Endothelial cell of umbilical vein (primary cell): Measurements from ENCODE around the gene FAM3D. TPM values are rescaled to one million over a fixed set of nuclear protein-coding genes. Genes with fewer than 3 reads are reported as not detected.

Experiments used
- BruUV-seq: library from RNA; stranded (reverse); fragments of 400-500 nt; replicated peaks from 2 replicates; lab custom pipeline; 2021; lab: Mats Ljungman, UMichigan
- CTCF ChIA-PET: fragments of 300-600, 350-600 bp; sonication (Branson Sonifier 250); formaldehyde crosslinking; loops from one replicate; lab custom pipeline; 2021; ENCODE audit warnings: antibody characterized with exemption, inconsistent platforms; lab: Charles Lee
- POLR2A ChIA-PET: fragments of 300-600, 350-600 bp; sonication (Branson Sonifier 250); formaldehyde crosslinking; loops from one replicate; lab custom pipeline; 2021; ENCODE audit warnings: antibody characterized with exemption, inconsistent platforms; lab: Charles Lee
- DNase-seq: peaks from one replicate; pipeline ENCODE4 v3.0.0-alpha.2; 2011; ENCODE audit warnings: low read depth, low spot score
- FAIRE-seq: peaks from 2 replicates; lab custom pipeline; 2011; peaks lifted over from hg19 to GRCh38; lab: Jason Lieb, UNC
- H2AFZ ChIP-seq: 2 replicates; pipeline ENCODE4 v1.6.0; 2012; ENCODE audit warnings: low read depth, low read length, control low read depth, inconsistent platforms
- H3K27ac ChIP-seq: 2 replicates; pipeline ENCODE4 v1.5.1; 2011; ENCODE audit warnings: low read depth, mild to moderate bottlenecking, control low read depth, low read length, moderate library complexity; ENCODE audit not compliant: insufficient read depth
- H3K27me3 ChIP-seq, 2 experiments: 2 replicates each; pipeline versions ENCODE4 v1.6.0 to v1.6.1; 2011; ENCODE audit warnings: low read length in 2 of 2, mixed read lengths in 1 of 2; ENCODE audit not compliant: control insufficient read depth in 2 of 2, insufficient read depth in 2 of 2
- H3K36me3 ChIP-seq, 2 experiments: 2 replicates in 1 of 2; 3 replicates in 1 of 2; pipeline ENCODE4 v1.5.1; 2011; ENCODE audit warnings: low read length in 2 of 2, mild to moderate bottlenecking in 1 of 2, moderate library complexity in 1 of 2; ENCODE audit not compliant: control insufficient read depth in 2 of 2, insufficient read depth in 2 of 2; ENCODE audit errors: extremely low read depth in 1 of 2
- H3K4me1 ChIP-seq: 3 replicates; pipeline ENCODE4 v1.5.1; 2011; ENCODE audit warnings: mild to moderate bottlenecking, low read length; ENCODE audit not compliant: control insufficient read depth, insufficient read depth; ENCODE audit errors: extremely low read depth
- H3K4me2 ChIP-seq: 2 replicates; pipeline ENCODE4 v1.6.1; 2011; ENCODE audit warnings: low read length, control low read depth, mixed read lengths; ENCODE audit not compliant: insufficient read depth
- H3K4me3 ChIP-seq, 3 experiments: fragments of 200-600 bp in 1 of 3; sonication (generic), shearing (Covaris generic) in 1 of 3; replicated peaks in 1 of 3; 2 replicates each; pipeline ENCODE4 v1.5.1; 2011 to 2016; ENCODE audit warnings: control low read depth in 3 of 3, low read length in 3 of 3, mild to moderate bottlenecking in 2 of 3, inconsistent platforms in 1 of 3, low read depth in 1 of 3, moderate library complexity in 1 of 3; ENCODE audit not compliant: insufficient read depth in 1 of 3
- H3K79me2 ChIP-seq: 2 replicates; pipeline ENCODE4 v1.6.0; 2012; ENCODE audit warnings: low read length, inconsistent platforms; ENCODE audit not compliant: control insufficient read depth, insufficient read depth
- H3K9ac ChIP-seq: replicated peaks from 2 replicates; pipeline ENCODE3; 2011; ENCODE audit warnings: low read length, control low read depth; ENCODE audit not compliant: insufficient read depth; ENCODE audit errors: extremely low read depth
- H3K9me1 ChIP-seq: replicated peaks from 3 replicates; pipeline ENCODE4 v1.6.0; 2011; ENCODE audit warnings: mild to moderate bottlenecking, low read length; ENCODE audit not compliant: control insufficient read depth, insufficient read depth; ENCODE audit errors: extremely low read depth
- H3K9me3 ChIP-seq: replicated peaks from 2 replicates; pipeline ENCODE4 v1.5.1; 2012; ENCODE audit warnings: low read length, inconsistent platforms; ENCODE audit not compliant: control insufficient read depth, insufficient read depth
- H4K20me1 ChIP-seq: replicated peaks from 2 replicates; pipeline ENCODE3; 2011; ENCODE audit warnings: mild to moderate bottlenecking, low read length; ENCODE audit not compliant: control insufficient read depth, insufficient read depth; ENCODE audit errors: extremely low read depth
- EZH2 ChIP-seq: IDR thresholded peaks from 2 replicates; pipeline ENCODE4 v1.6.1; 2012; ENCODE audit warnings: borderline replicate concordance, low read depth, mild to moderate bottlenecking, moderate library complexity, low read length, inconsistent platforms; ENCODE audit not compliant: severe bottlenecking
- FOS ChIP-seq: IDR thresholded peaks from 2 replicates; pipeline ENCODE4 v1.6.1; 2011; ENCODE audit warnings: mild to moderate bottlenecking, low read length, moderate library complexity, borderline replicate concordance; ENCODE audit not compliant: insufficient read depth
- GATA2 ChIP-seq: IDR thresholded peaks from 2 replicates; pipeline ENCODE4 v1.7.0; 2011; ENCODE audit warnings: low read depth, mild to moderate bottlenecking, moderate library complexity, mixed read lengths, low read length; ENCODE audit not compliant: insufficient read length, insufficient read depth
- JUN ChIP-seq: IDR thresholded peaks from 2 replicates; pipeline ENCODE4 v1.6.1; 2011; ENCODE audit warnings: borderline replicate concordance, low read depth; ENCODE audit not compliant: insufficient read length, insufficient read depth
- MAX ChIP-seq: IDR thresholded peaks from 2 replicates; pipeline ENCODE4 v1.6.1; 2011; ENCODE audit not compliant: insufficient read depth, insufficient read length
- MYC ChIP-seq: IDR thresholded peaks from one replicate; pipeline ENCODE4 v1.6.1; 2011; ENCODE audit warnings: mild to moderate bottlenecking, low read depth, low read length
- POLR2A ChIP-seq: IDR thresholded peaks from 2 replicates; pipeline ENCODE4 v1.6.1; 2012; ENCODE audit warnings: low read depth, mild to moderate bottlenecking, control low read depth, low read length
- POLR2AphosphoS5 ChIP-seq: IDR thresholded peaks from 2 replicates; pipeline ENCODE4 v1.6.1; 2012; ENCODE audit warnings: low read depth, mild to moderate bottlenecking, control low read depth, low read length, moderate library complexity; ENCODE audit not compliant: insufficient read depth
- dilution Hi-C: fragments of 300-500 bp; cut with MboI; formaldehyde crosslinking; loops from one replicate; pipeline ENCODE4 v1.15.0; 2019; ENCODE audit warnings: low sequenced_read_pairs; ENCODE audit not compliant: extremely low pct_ligation_motif_present
- intact Hi-C: fragments of 100-400 bp; cut with micrococcal nuclease; formaldehyde crosslinking; loops from one replicate; pipeline ENCODE4 v1.10.0; 2022
- polyA plus RNA-seq, 4 experiments: library from polyadenylated mRNA; depleted of rRNA in 3 of 4; stranded (reverse) in 3 of 4; unstranded in 1 of 4; fragments of >200 nt; gene quantifications; 2 replicates each; pipeline versions ENCODE4 v1.2.1 to v1.2.3, GENCODE V29; 2011 to 2012; ENCODE audit warnings: missing spikeins in 1 of 4
- total RNA-seq: library from RNA; stranded (reverse); gene quantifications from 2 replicates; pipeline ENCODE4 v1.2.3, GENCODE V29; 2021
- TF ChIP-seq, protein P1 (sequence below), 2 donors: IDR thresholded peaks; 1 replicate in 1 of 2; 2 replicates in 1 of 2; pipeline ENCODE4 v1.5.1; 2011; ENCODE audit warnings: low read length in 2 of 2, mild to moderate bottlenecking in 2 of 2, moderate library complexity in 2 of 2, control low read depth in 1 of 2, inconsistent platforms in 1 of 2, low read depth in 1 of 2; ENCODE audit not compliant: insufficient read depth in 1 of 2; ENCODE audit errors: extremely low read depth in 1 of 2

Gene FAM3D
- total and polyA plus RNA-seq, 2 donors (not counting 3 experiments of a cell fraction or from before 2014, with no cell fraction given) = 0.12 TPM; not detected in 1

DNA sequence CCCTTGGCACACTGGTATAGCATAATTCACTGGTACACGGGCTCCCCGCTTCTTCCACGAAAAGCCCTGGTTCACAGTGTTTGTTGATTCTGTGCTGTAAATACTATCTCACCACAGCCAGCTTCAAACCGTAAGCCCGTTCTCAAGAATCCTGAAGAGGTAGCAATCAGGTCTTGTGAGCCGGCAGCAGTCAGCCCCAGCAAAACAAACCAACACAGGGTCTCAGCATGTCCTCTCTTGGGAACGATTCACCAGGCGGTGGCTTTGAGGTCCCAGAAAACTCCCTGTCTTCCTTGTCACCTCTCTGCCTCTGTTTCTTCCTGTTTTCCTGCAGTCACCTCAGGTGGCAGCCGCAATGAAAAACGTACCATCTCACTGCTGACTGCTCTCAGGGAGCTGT, 19.1 kb upstream of the FAM3D start:
- Histone ChIP-seq H3K9me3 (no peaks in the 10 kb centered on the region), H3K4me1 (no peaks in the 10 kb centered on the region), H3K4me2 (no peak overlapping the region), H3K4me3 (no peak overlapping the region), H2AFZ (no peak overlapping the region), H3K79me2 (no peaks in the 10 kb centered on the region), H3K9ac (no peak overlapping the region), H3K9me1 (no peaks in the 10 kb centered on the region), H3K27me3 (no peaks in the 10 kb centered on the region), H3K36me3 (no peaks in the 10 kb centered on the region), H3K27ac (no peak overlapping the region), H4K20me1 (no peaks in the 10 kb centered on the region)
- dilution Hi-C loops (no loop called here), intact Hi-C loops (no loop called here)
- FAIRE-seq (no peak), DNase-seq (no peak)
- TF ChIP-seq MYC (no peak), GATA2 (no peak), EZH2 (no peak), FOS (no peak), POLR2A (no peak), JUN (no peak), POLR2AphosphoS5 (no peak), MAX (no peak)
- TF ChIP-seq, protein P1, sequence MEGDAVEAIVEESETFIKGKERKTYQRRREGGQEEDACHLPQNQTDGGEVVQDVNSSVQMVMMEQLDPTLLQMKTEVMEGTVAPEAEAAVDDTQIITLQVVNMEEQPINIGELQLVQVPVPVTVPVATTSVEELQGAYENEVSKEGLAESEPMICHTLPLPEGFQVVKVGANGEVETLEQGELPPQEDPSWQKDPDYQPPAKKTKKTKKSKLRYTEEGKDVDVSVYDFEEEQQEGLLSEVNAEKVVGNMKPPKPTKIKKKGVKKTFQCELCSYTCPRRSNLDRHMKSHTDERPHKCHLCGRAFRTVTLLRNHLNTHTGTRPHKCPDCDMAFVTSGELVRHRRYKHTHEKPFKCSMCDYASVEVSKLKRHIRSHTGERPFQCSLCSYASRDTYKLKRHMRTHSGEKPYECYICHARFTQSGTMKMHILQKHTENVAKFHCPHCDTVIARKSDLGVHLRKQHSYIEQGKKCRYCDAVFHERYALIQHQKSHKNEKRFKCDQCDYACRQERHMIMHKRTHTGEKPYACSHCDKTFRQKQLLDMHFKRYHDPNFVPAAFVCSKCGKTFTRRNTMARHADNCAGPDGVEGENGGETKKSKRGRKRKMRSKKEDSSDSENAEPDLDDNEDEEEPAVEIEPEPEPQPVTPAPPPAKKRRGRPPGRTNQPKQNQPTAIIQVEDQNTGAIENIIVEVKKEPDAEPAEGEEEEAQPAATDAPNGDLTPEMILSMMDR (IDR thresholded peaks at IDR 0.05; ENCODE audit: extremely low read depth in 1 of 2, insufficient read depth in 1 of 2, low read depth in 1 of 2, low read length in 2 of 2) = no peak
- ChIA-PET CTCF (no interaction called here), POLR2A (no interaction called here)
- no TSS peak for BruUV-seq
